Measurements from ENCODE around the gene DNAH3. TPM values are rescaled to one million over a fixed set of nuclear protein-coding genes. Genes with fewer than 3 reads are reported as not detected.

Gene DNAH3
- total and polyA plus RNA-seq, 2 of the 8 experiments (the other 6 are each of a cell fraction or from before 2014, with no cell fraction given): 0.57 to 0.71 TPM

- no peaks in the 10 kb centered on the region for H3K79me1 ChIP-seq (ENCODE audit: low read depth, low read length)
- no peak overlapping the region for H4K91ac ChIP-seq (replicated peaks; ENCODE audit: insufficient read length, low read length)
- H3K27me3 ChIP-seq (replicated peaks in 1 of 4; ENCODE audit: control insufficient read depth in 3 of 4, extremely low read depth in 1 of 4, insufficient read depth in 3 of 4, low read length in 3 of 4): no peaks in the 10 kb centered on the region
- ChIA-PET POLR2A (ENCODE audit: partially characterized antibody) (no interaction called here), CTCF (ENCODE audit: partially characterized antibody) (no interaction called here)
- H3K79me2 ChIP-seq (ENCODE audit: control insufficient read depth in 1 of 2, insufficient read depth in 2 of 2, low read length in 2 of 2): no peaks in the 10 kb centered on the region
- WGBS, 2 experiments (ENCODE audit: extremely low coverage in 1 of 2, insufficient coverage in 1 of 2, insufficient read length in 1 of 2, insufficient replicate concordance in 2 of 2, low coverage in 1 of 2, low lambda C conversion rate in 2 of 2, missing lambda C conversion rate in 1 of 2): 91% methylated on average over 6 of the region's 6 CpGs; no CpG with 5 or more reads in 1 of the 2 experiments
- no peak overlapping the region for H2BK12ac ChIP-seq (ENCODE audit: low read depth, low read length)
- H4K5ac ChIP-seq (ENCODE audit: insufficient read length, low read depth, low read length): no peak overlapping the region
- no peak overlapping the region for H3K18ac ChIP-seq (ENCODE audit: extremely low read depth, low read length)
- H3K23me2 ChIP-seq (ENCODE audit: low read depth, low read length): no peaks in the 10 kb centered on the region
- H3K14ac ChIP-seq (ENCODE audit: insufficient read length): no peak overlapping the region
- FAIRE-seq (no peak), DNase-seq (ENCODE audit: low read depth in 1 of 2, low spot score in 2 of 2) (no peak)
- no peak overlapping the region for H2BK120ac ChIP-seq (replicated peaks; ENCODE audit: low read depth, low read length)
- H3K27ac ChIP-seq (ENCODE audit: low read depth, low read length): no peak overlapping the region
- no peaks in the 10 kb centered on the region for H3K9me3 ChIP-seq (ENCODE audit: insufficient read depth in 2 of 2, low read depth in 1 of 2, low read length in 1 of 2)
- no peaks in the 10 kb centered on the region for H3K4me1 ChIP-seq (replicated peaks in 1 of 4; ENCODE audit: control insufficient read depth in 3 of 4, insufficient read depth in 4 of 4, low read length in 3 of 4)
- H3K4ac ChIP-seq (replicated peaks; ENCODE audit: insufficient read length, low read depth, low read length): no peak overlapping the region
- no peak overlapping the region for H2BK5ac ChIP-seq (ENCODE audit: low read depth, low read length)
- no peak overlapping the region for H2BK20ac ChIP-seq (ENCODE audit: low read length)
- no peak overlapping the region for H2AK5ac ChIP-seq (ENCODE audit: low read depth, low read length)
- no peaks in the 10 kb centered on the region for H3K36me3 ChIP-seq (ENCODE audit: control insufficient read depth in 2 of 4, insufficient read depth in 4 of 4, low read length in 3 of 4)
- H3K23ac ChIP-seq (ENCODE audit: insufficient read length): no peak overlapping the region
- H2BK15ac ChIP-seq (ENCODE audit: low read length): no peak overlapping the region
- TF ChIP-seq HDAC6 (IDR thresholded peaks at IDR 0.05; ENCODE audit: low read depth, low read length) (no peak), TBP (IDR thresholded peaks at IDR 0.05; ENCODE audit: low read depth, low read length) (no peak), HDAC2 (IDR thresholded peaks at IDR 0.05; ENCODE audit: borderline replicate concordance in 1 of 2, low read depth in 2 of 2, low read length in 2 of 2) (no peak), SUZ12 (IDR thresholded peaks at IDR 0.05; ENCODE audit: low read length) (no peak), CHD2 (IDR thresholded peaks at IDR 0.05; ENCODE audit: low read length) (no peak), SP4 (IDR thresholded peaks at IDR 0.05; ENCODE audit: low read length) (no peak), CBX8 (IDR thresholded peaks at IDR 0.05; ENCODE audit: borderline replicate concordance, low read depth, low read length) (no peak), MAFK (IDR thresholded peaks at IDR 0.05; ENCODE audit: low read depth, low read length) (no peak), TAF1 (IDR thresholded peaks at IDR 0.05; ENCODE audit: low read depth, low read length) (no peak), JUND (IDR thresholded peaks at IDR 0.05; ENCODE audit: low read length) (no peak), SAP30 (IDR thresholded peaks at IDR 0.05; ENCODE audit: insufficient read depth, insufficient replicate concordance, low read length) (no peak), BRCA1 (IDR thresholded peaks at IDR 0.05; ENCODE audit: low read depth, low read length) (no peak)
- H3K56ac ChIP-seq (replicated peaks; ENCODE audit: insufficient read length, low read depth, low read length): no peak overlapping the region
- no peaks in the 10 kb centered on the region for H4K20me1 ChIP-seq (replicated peaks in 1 of 2; ENCODE audit: control insufficient read depth in 1 of 2, insufficient read depth in 2 of 2, low read length in 2 of 2)
- no peak overlapping the region for H3K4me2 ChIP-seq (ENCODE audit: insufficient read depth in 1 of 2, low read depth in 2 of 2, low read length in 2 of 2)
- H2AFZ ChIP-seq (ENCODE audit: low read length): no peak overlapping the region
- no peak overlapping the region for H3K4me3 ChIP-seq (ENCODE audit: extremely low read depth in 1 of 4, insufficient read depth in 2 of 4, low read depth in 3 of 4, low read length in 4 of 4)
- H4K8ac ChIP-seq (ENCODE audit: extremely low read depth, insufficient read depth, low read length): no peak overlapping the region
- no peak overlapping the region for H3K9ac ChIP-seq (replicated peaks in 1 of 4; ENCODE audit: extremely low read depth in 1 of 4, low read depth in 3 of 4, low read length in 3 of 4)
Observed at GRCh38 chr16:21069986-21070385, 80.7 kb downstream of the DNAH3 start.

All from H1 (cell line).